OCI-LY3 (cell line): ENCODE results near the gene AP4M1.

Experiments used
- CTCF ChIP-seq: fragments of 200-600, 300-600 bp; sonication (generic); IDR thresholded peaks from 2 replicates; pipeline ENCODE4 v1.5.1; 2014; ENCODE audit warnings: antibody characterized with exemption, low read length, low read depth
- EZH2phosphoT487 ChIP-seq: fragments of 200-600 bp; shearing (Covaris generic); IDR thresholded peaks from 2 replicates; pipeline ENCODE4 v1.6.1; 2018; ENCODE audit warnings: antibody characterized with exemption, mixed run types, low read depth

- no peak for TF ChIP-seq CTCF
- TF ChIP-seq EZH2phosphoT487: no peak
These were observed 36.7 kb downstream of the AP4M1 start for GRCh38 chr7:100137851-100138760.
